OCI-LY1 (cell line): Measurements from ENCODE around the gene PRAMEF12.

Experiments
- H2AFZ ChIP-seq: fragments of 200-600 bp; sonication (generic), shearing (Covaris generic); 2 replicates; pipeline ENCODE4 v1.6.0; 2014; ENCODE audit warnings: antibody characterized with exemption, mild to moderate bottlenecking, low read length
- H3F3A ChIP-seq: fragments of 200-600 bp; sonication (generic), shearing (Covaris generic); 2 replicates; pipeline ENCODE4 v1.6.0; 2014; ENCODE audit warnings: mild to moderate bottlenecking, antibody characterized with exemption, low read length, moderate library complexity; ENCODE audit not compliant: insufficient read depth
- H3K27ac ChIP-seq: fragments of 200-600 bp; sonication (generic); 2 replicates; pipeline ENCODE4 v1.5.1; 2014; ENCODE audit warnings: low read length, mixed run types, mild to moderate bottlenecking, low read depth; ENCODE audit not compliant: poor library complexity, severe bottlenecking
- H3K27me3 ChIP-seq: fragments of 200-600 bp; sonication (generic); 2 replicates; pipeline ENCODE4 v1.6.0; 2014; ENCODE audit warnings: antibody characterized with exemption, mild to moderate bottlenecking, low read length, moderate library complexity; ENCODE audit not compliant: insufficient read depth
- H3K36me3 ChIP-seq: fragments of 200-600 bp; sonication (generic); 2 replicates; pipeline ENCODE4 v1.6.1; 2014; ENCODE audit warnings: mild to moderate bottlenecking, antibody characterized with exemption, low read length, moderate library complexity, mixed read lengths; ENCODE audit not compliant: insufficient read depth
- H3K4me1 ChIP-seq: fragments of 200-600 bp; sonication (generic); 2 replicates; pipeline ENCODE4 v1.5.1; 2014; ENCODE audit warnings: mild to moderate bottlenecking, low read length, moderate library complexity; ENCODE audit not compliant: insufficient read depth, severe bottlenecking
- H3K4me2 ChIP-seq: fragments of 200-600 bp; sonication (generic), shearing (Covaris generic); 2 replicates; pipeline ENCODE4 v1.6.1; 2014; ENCODE audit warnings: low read length
- H3K4me3 ChIP-seq: fragments of 200-600 bp; sonication (generic); 2 replicates; pipeline ENCODE4 v1.5.1; 2014; ENCODE audit warnings: low read length, low read depth, mild to moderate bottlenecking, mixed read lengths; ENCODE audit not compliant: poor library complexity, severe bottlenecking
- H3K79me2 ChIP-seq: fragments of 200-600 bp; shearing (Covaris generic); 2 replicates; pipeline ENCODE4 v1.6.1; 2016; ENCODE audit warnings: mixed run types, low read length, mixed read lengths; ENCODE audit not compliant: insufficient read depth
- H3K9ac ChIP-seq: fragments of 200-600 bp; sonication (generic), shearing (Covaris generic); 2 replicates; pipeline ENCODE4 v1.6.1; 2014; ENCODE audit warnings: mild to moderate bottlenecking, low read length, mixed read lengths
- H3K9me2 ChIP-seq: fragments of 200-600 bp; sonication (generic), shearing (Covaris generic); 2 replicates; pipeline ENCODE4 v1.6.1; 2014; ENCODE audit warnings: low read depth, mild to moderate bottlenecking, low read length, mixed read lengths
- H3K9me3 ChIP-seq: fragments of 200-600 bp; shearing (Covaris generic); 2 replicates; pipeline ENCODE4 v1.6.1; 2014; ENCODE audit warnings: low read length, mixed read lengths
- H4K20me1 ChIP-seq: fragments of 200-600 bp; sonication (generic), shearing (Covaris generic); 2 replicates; pipeline ENCODE4 v1.6.0; 2016; ENCODE audit warnings: mild to moderate bottlenecking, low read length; ENCODE audit not compliant: insufficient read depth
- EZH2 ChIP-seq: fragments of 200-600 bp; sonication (generic), shearing (Covaris generic); IDR thresholded peaks from 2 replicates; pipeline ENCODE4 v1.8.0; 2017; ENCODE audit warnings: borderline replicate concordance, mixed run types, mild to moderate bottlenecking, antibody characterized with exemption, low read length, moderate library complexity, mixed read lengths
- TF ChIP-seq, protein P1 (sequence below): fragments of 200-600 bp; sonication (generic), shearing (Covaris generic); IDR thresholded peaks from 2 replicates; pipeline ENCODE4 v1.5.1; 2017; ENCODE audit warnings: mild to moderate bottlenecking, antibody characterized with exemption, low read length, moderate library complexity, mixed read lengths

PRAMEF12 gene

DNA sequence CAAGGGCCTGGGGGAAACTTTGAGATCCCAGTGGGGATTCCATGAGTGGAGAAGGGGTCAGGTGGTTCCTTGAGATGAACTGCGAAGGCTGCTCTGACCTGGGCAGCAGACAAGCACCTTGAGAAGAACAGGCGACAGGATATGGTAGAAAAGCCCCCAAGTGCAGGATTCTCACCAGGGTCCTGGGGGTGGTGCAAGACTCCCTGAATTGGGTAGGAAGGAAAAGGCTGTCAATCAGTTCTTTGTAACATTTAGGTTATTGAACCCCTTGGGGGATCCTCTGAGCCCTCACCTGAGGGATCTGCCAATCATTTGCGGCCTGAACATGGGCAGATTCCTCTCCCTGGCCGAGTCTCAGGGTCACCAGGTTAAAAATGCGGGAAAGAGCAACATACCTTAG, 2.4 kb upstream of the PRAMEF12 start:
- H2AFZ ChIP-seq = no peak overlapping the region
- 0 out of 2 replicates have a peak, but pooled peaks cover 4% of the 10 kb centered on the region for H3K27me3 ChIP-seq
- no peaks in the 10 kb centered on the region for H3F3A ChIP-seq
- H3K4me1 ChIP-seq = no peaks in the 10 kb centered on the region
- no peak overlapping the region for H3K4me3 ChIP-seq
- H3K9me2 ChIP-seq = no peaks in the 10 kb centered on the region
- H3K27ac ChIP-seq = no peak overlapping the region
- no peaks in the 10 kb centered on the region for H3K9me3 ChIP-seq
- no peaks in the 10 kb centered on the region for H3K36me3 ChIP-seq
- TF ChIP-seq, protein P1, sequence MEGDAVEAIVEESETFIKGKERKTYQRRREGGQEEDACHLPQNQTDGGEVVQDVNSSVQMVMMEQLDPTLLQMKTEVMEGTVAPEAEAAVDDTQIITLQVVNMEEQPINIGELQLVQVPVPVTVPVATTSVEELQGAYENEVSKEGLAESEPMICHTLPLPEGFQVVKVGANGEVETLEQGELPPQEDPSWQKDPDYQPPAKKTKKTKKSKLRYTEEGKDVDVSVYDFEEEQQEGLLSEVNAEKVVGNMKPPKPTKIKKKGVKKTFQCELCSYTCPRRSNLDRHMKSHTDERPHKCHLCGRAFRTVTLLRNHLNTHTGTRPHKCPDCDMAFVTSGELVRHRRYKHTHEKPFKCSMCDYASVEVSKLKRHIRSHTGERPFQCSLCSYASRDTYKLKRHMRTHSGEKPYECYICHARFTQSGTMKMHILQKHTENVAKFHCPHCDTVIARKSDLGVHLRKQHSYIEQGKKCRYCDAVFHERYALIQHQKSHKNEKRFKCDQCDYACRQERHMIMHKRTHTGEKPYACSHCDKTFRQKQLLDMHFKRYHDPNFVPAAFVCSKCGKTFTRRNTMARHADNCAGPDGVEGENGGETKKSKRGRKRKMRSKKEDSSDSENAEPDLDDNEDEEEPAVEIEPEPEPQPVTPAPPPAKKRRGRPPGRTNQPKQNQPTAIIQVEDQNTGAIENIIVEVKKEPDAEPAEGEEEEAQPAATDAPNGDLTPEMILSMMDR = no peak
- H3K79me2 ChIP-seq = no peaks in the 10 kb centered on the region
- H3K9ac ChIP-seq = no peak overlapping the region
- H3K4me2 ChIP-seq = no peak overlapping the region
- H4K20me1 ChIP-seq = no peaks in the 10 kb centered on the region

DNA sequence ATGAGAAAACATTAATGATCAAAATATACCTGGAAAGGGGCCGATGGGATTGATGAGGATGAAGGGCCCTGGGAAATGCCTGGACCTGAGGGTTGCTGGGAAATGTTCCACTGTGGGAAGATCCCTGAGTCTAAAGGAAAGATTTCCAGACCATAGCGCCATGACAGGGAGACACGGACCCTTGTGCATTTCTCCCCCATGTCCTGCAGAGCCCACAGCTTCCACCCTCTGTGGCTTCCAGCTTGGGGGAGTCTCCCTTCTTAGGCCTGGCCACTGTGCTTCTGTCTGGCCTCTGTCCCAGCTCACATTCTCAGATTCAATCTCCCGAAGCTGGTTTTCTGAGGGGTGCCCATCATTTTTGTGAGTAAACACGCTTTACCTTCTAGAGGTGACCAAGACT, 1.0 kb upstream of the PRAMEF12 start:
- Histone ChIP-seq H3K4me1 (no peaks in the 10 kb centered on the region), H3K9me3 (no peaks in the 10 kb centered on the region), H3K9me2 (no peaks in the 10 kb centered on the region), H3K27me3 (0 out of 2 replicates have a peak, but pooled peaks cover 4% of the 10 kb centered on the region), H2AFZ (no peak overlapping the region), H3K79me2 (no peaks in the 10 kb centered on the region), H3K36me3 (no peaks in the 10 kb centered on the region), H3F3A (no peaks in the 10 kb centered on the region), H3K4me3 (no peak overlapping the region), H3K27ac (no peak overlapping the region), H3K9ac (no peak overlapping the region), H3K4me2 (no peak overlapping the region), H4K20me1 (no peaks in the 10 kb centered on the region)
- no peak for TF ChIP-seq EZH2
- TF ChIP-seq, protein P1 = no peak

DNA sequence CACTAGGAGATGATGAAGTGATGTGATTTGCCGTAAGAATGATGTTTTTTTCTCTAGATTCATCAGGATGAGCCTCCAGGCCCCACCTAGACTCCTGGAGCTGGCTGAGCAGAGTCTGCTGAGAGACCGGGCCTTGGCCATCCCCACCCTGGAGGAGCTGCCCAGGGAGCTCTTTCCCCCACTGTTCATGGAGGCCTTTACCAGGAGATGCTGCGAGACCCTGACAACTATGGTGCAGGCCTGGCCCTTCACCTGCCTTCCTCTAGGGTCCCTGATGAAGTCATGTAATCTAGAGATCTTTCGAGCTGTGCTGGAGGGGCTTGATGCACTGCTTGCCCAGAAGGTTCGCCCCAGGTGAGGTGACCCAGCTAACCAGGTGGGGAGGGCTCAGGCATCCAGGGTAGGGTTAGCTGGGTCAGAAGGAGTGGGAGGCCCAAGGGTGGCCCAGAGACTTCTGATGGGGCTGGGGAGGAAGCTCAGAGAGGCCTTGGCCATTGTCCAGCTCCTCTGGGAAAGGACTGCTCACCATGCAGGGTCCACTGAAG, 1.3 kb downstream of the PRAMEF12 start:
- Histone ChIP-seq H3K9me3 (no peaks in the 10 kb centered on the region), H3K9me2 (no peaks in the 10 kb centered on the region), H3K4me3 (no peak overlapping the region), H3K79me2 (no peaks in the 10 kb centered on the region), H3F3A (no peaks in the 10 kb centered on the region), H3K9ac (no peak overlapping the region), H4K20me1 (no peaks in the 10 kb centered on the region), H3K27ac (no peak overlapping the region), H3K36me3 (no peaks in the 10 kb centered on the region), H3K4me2 (no peak overlapping the region), H3K27me3 (0 out of 2 replicates have a peak, but pooled peaks cover 4% of the 10 kb centered on the region), H3K4me1 (no peaks in the 10 kb centered on the region), H2AFZ (no peak overlapping the region)
- no peak for TF ChIP-seq EZH2
- TF ChIP-seq, protein P1 = no peak
